LNCaP clone FGC (cell line): ENCODE measurements around the gene MRTFB.
A peak's percentile ranks its signal among the peaks of the same experiment; 100 is the strongest.

Source experiments
- DNase-seq: peaks from one replicate; pipeline ENCODE4 v3.0.0-alpha.2; 2011; ENCODE audit warnings: low read depth
- H3K4me3 ChIP-seq: 2 replicates; pipeline ENCODE4 v1.5.1; 2011; ENCODE audit warnings: mild to moderate bottlenecking, low read depth, low read length, control low read depth
- TF ChIP-seq, protein P1 (sequence below): IDR thresholded peaks from 2 replicates; pipeline ENCODE4 v1.5.1; 2012; ENCODE audit warnings: mild to moderate bottlenecking; ENCODE audit not compliant: control insufficient read depth, insufficient read depth; ENCODE audit errors: extremely low read depth

The MRTFB gene

GRCh38 chr16:14202697-14203096 lies 131.6 kb downstream of the MRTFB start:
- DNase-seq = peak; percentile 94
- H3K4me3 ChIP-seq = no peak overlapping the region
- TF ChIP-seq, protein P1, sequence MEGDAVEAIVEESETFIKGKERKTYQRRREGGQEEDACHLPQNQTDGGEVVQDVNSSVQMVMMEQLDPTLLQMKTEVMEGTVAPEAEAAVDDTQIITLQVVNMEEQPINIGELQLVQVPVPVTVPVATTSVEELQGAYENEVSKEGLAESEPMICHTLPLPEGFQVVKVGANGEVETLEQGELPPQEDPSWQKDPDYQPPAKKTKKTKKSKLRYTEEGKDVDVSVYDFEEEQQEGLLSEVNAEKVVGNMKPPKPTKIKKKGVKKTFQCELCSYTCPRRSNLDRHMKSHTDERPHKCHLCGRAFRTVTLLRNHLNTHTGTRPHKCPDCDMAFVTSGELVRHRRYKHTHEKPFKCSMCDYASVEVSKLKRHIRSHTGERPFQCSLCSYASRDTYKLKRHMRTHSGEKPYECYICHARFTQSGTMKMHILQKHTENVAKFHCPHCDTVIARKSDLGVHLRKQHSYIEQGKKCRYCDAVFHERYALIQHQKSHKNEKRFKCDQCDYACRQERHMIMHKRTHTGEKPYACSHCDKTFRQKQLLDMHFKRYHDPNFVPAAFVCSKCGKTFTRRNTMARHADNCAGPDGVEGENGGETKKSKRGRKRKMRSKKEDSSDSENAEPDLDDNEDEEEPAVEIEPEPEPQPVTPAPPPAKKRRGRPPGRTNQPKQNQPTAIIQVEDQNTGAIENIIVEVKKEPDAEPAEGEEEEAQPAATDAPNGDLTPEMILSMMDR = peak; percentile 37

DNA sequence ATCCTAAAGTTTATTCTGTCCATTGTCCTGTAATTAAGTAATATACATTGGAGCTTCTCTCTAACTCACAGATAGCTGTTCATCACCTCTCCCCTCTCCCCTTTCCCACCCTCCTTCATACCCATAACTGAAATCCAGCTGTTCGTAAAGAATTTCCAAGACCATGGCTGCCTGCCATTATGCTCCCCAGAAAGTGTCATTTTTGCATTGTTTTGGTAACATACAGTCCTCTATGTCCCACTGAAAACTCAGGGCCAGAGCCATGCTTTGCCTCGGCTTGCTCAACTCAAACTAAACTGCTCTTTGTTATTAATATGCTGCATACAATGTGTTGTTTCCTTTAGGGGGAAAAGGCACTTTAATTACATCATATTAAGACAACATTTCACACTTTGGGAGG lies 132.0 kb downstream of the MRTFB start:
- no peak overlapping the region; the same call in 1 of the 2 replicates for H3K4me3 ChIP-seq
- TF ChIP-seq, protein P1 = no peak
- no peak for DNase-seq

DNA sequence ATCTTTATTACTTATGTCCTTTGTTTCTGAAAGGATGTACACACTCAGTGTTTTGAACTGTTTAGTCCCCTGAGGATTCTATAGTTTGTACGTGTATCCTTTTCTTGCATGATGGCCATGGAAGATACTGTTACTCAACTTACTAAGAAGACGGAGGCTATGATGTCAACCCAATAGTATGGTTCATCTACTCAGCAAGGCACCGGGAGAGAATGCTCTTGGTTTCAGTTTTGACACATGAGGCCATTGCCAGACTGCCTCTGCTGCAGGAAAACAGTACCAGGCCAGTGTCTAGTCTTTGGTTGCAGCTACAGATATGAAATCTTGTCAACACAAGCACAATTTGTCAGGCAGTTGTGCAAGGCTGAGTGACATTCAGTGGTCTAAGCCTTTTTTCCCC lies 134.5 kb downstream of the MRTFB start:
- no peak overlapping the region for H3K4me3 ChIP-seq
- DNase-seq = no peak
- TF ChIP-seq, protein P1 = no peak

GRCh38 chr16:14211856-14212543 lies 140.9 kb downstream of the MRTFB start:
- H3K4me3 ChIP-seq = no peak overlapping the region
- TF ChIP-seq, protein P1 = no peak
- DNase-seq = no peak

DNA sequence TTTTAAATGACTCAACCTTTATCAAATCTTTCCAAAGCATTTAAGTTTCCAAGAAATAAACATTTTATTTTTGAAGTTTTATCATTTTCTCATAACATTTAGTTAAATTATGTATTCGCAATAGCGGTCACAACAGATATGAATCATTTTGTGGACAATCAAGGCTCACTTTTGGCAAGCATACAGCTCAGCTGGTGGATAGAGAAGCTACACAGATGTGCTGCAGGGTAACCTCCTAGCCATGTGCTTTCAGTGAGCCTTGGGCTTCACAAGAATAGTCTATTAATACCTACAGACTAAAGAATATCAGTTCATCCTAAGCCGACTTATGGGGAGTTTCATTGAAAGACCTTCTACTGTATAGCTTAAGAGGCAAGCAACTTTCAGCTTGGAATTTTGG lies 144.8 kb downstream of the MRTFB start:
- DNase-seq = no peak
- TF ChIP-seq, protein P1 = no peak

GRCh38 chr16:14219983-14220382 lies 148.9 kb downstream of the MRTFB start:
- TF ChIP-seq, protein P1 = no peak
- H3K4me3 ChIP-seq = no peak overlapping the region
- DNase-seq = no peak

More for the DNA sequence above, 144.8 kb downstream of the MRTFB start:
- no peak overlapping the region for H3K4me3 ChIP-seq

DNA sequence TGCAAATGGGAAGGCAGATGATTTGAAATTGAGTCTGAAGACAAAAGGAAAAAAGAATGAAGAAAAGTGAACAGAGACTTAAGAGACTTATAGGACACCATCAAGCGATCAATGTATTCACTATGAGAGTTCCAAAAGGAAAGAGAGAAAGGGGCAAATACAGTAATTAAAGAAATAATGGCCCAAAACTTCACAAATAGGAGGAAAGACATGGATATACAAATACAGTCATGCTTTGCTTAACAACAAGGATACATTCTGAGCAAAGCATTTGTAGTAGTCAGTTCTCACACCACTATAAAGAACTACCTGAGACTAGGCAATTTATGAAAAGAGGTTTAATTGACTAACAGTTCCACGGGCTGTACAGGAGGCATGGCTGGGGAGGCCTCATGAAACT lies 152.5 kb downstream of the MRTFB start:
- DNase-seq = no peak
- TF ChIP-seq, protein P1 = no peak
- H3K4me3 ChIP-seq = no peak overlapping the region
